HG03469 (cell line): Measurements from ENCODE around the gene ENAH.
"Not testable (repeated sequence)": the region's sequence is repeated elsewhere in the genome, so short reads cannot be mapped to it uniquely, and the experiment has no call there.

Experiments used
- ATAC-seq: cut with Tn5 transposase; IDR thresholded peaks from one replicate; pipeline ENCODE4 v1.9.1; 2021; ENCODE audit warnings: mild to moderate bottlenecking, moderate library complexity, moderate number of reproducible peaks; ENCODE audit not compliant: unreplicated experiment

ENAH gene

GRCh38 chr1:225533238-225533637 lies 119.7 kb downstream of the ENAH start:
- no peak for ATAC-seq

- ATAC-seq = no peak
These were observed 120.5 kb downstream of the ENAH start for GRCh38 chr1:225532240-225532944.

GRCh38 chr1:225529726-225530125 lies 123.2 kb downstream of the ENAH start:
- no peak for ATAC-seq

GRCh38 chr1:225527575-225527974 lies 125.3 kb downstream of the ENAH start:
- ATAC-seq = no peak

- ATAC-seq = no peak
These were observed 126.0 kb downstream of the ENAH start for GRCh38 chr1:225526878-225527277.

GRCh38 chr1:225525377-225525776 lies 127.5 kb downstream of the ENAH start:
- no peak for ATAC-seq

- ATAC-seq = no peak
These were observed 128.4 kb downstream of the ENAH start for GRCh38 chr1:225524570-225524969.

GRCh38 chr1:225523263-225523950 lies 129.5 kb downstream of the ENAH start:
- ATAC-seq = no peak

- ATAC-seq = no peak
These were observed 130.2 kb downstream of the ENAH start for GRCh38 chr1:225522588-225523262.

- no peak for ATAC-seq
These were observed 132.2 kb downstream of the ENAH start for GRCh38 chr1:225520587-225521227.

- no peak for ATAC-seq
These were observed 133.6 kb downstream of the ENAH start for GRCh38 chr1:225519166-225519863.

- ATAC-seq = no peak
These were observed 135.2 kb downstream of the ENAH start for GRCh38 chr1:225517697-225518096.

GRCh38 chr1:225517221-225517620 lies 135.7 kb downstream of the ENAH start:
- ATAC-seq = no peak

GRCh38 chr1:225514671-225515081 lies 138.2 kb downstream of the ENAH start:
- no peak for ATAC-seq

GRCh38 chr1:225513576-225513975 lies 139.3 kb downstream of the ENAH start:
- not testable (repeated sequence) for ATAC-seq

GRCh38 chr1:225511828-225512381 lies 141.0 kb downstream of the ENAH start:
- no peak for ATAC-seq

- not testable (repeated sequence) for ATAC-seq
These were observed 142.2 kb downstream of the ENAH start for GRCh38 chr1:225510740-225511139.

GRCh38 chr1:225509770-225510169 lies 143.2 kb downstream of the ENAH start:
- no peak for ATAC-seq

- ATAC-seq = no peak
These were observed 143.6 kb downstream of the ENAH start for GRCh38 chr1:225509376-225509707.

GRCh38 chr1:225508538-225509375 lies 144.2 kb downstream of the ENAH start:
- no peak for ATAC-seq
